GM18873 (cell line): ENCODE measurements around the gene TXNDC16.

Experiments used
- ATAC-seq: cut with Tn5 transposase; IDR thresholded peaks from one replicate; pipeline ENCODE4 v1.9.1; 2021; ENCODE audit warnings: mild to moderate bottlenecking, moderate library complexity, moderate number of reproducible peaks; ENCODE audit not compliant: unreplicated experiment, low FRiP score

TXNDC16 gene

DNA sequence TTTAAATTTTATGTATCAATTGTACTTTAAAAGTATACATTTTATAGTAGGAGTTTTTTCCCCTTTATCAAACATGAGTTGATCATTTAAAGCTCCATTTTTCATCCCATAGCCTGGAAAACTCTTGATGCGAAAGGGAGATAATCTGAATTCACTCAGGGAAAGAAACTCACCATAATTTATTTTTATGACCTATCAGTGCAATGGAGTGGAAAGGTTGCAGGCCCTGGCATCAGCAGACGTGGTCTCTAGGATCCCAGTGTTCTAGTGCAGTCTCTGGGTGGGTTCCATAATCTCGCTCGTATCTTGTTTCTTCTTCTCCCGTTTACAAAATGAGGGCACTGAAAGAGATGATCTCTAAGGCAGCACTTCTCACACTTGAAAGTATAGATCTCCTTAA lies 153.2 kb downstream of the TXNDC16 start:
- ATAC-seq, result no peak

DNA sequence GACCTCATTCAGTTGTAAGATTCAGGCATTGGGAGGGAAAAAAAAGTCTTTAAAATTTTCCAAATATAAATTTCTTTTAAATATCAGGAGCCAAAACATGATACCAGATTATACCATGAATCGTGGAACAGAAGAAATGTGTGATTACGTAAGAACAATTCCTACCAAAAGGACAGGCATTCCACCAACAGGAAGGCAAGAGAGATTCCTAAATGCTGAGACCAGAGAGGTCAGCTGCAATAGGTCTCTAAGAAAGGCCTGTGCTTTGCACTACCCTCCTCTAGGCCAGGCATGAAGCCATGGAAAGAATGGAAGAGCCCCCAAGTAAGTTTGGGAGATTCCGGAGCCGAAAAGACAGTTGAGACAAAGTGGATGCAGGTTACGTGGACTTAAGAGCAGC lies 154.5 kb downstream of the TXNDC16 start:
- no peak for ATAC-seq

- no peak for ATAC-seq
These were observed 156.6 kb downstream of the TXNDC16 start for GRCh38 chr14:52395728-52396127.

GRCh38 chr14:52391881-52392615 lies 160.3 kb downstream of the TXNDC16 start:
- ATAC-seq, result no peak
